GM06990 (cell line): ENCODE data around the gene ADCY5.

Source experiments
- DNase-seq: peaks from one replicate; pipeline ENCODE4 v3.0.0-alpha.2; 2011; ENCODE audit not compliant: insufficient read length; ENCODE audit errors: extremely low read depth
- H3K27me3 ChIP-seq: replicated peaks from 2 replicates; pipeline ENCODE4 v1.6.0; 2011; ENCODE audit warnings: low read length; ENCODE audit not compliant: control insufficient read depth, insufficient read depth
- H3K36me3 ChIP-seq: 2 replicates; pipeline ENCODE4 v1.5.1; 2011; ENCODE audit warnings: low read length; ENCODE audit not compliant: control insufficient read depth, insufficient read depth
- H3K4me3 ChIP-seq: replicated peaks from 2 replicates; pipeline ENCODE4 v1.5.1; 2011; ENCODE audit warnings: low read depth, mild to moderate bottlenecking, control low read depth, low read length
- CTCF ChIP-seq: IDR thresholded peaks from 2 replicates; pipeline ENCODE4 v1.5.1; 2011; ENCODE audit warnings: low read length, control low read depth, mild to moderate bottlenecking, inconsistent platforms; ENCODE audit not compliant: insufficient read depth, poor library complexity, severe bottlenecking

The ADCY5 gene

GRCh38 chr3:123445702-123446101 lies 3.2 kb downstream of the ADCY5 start:
- no peak for DNase-seq
- peaks cover 3% of the 10 kb centered on the region for H3K27me3 ChIP-seq
- no peak for TF ChIP-seq CTCF
- H3K36me3 ChIP-seq: no peaks in the 10 kb centered on the region
- H3K4me3 ChIP-seq: no peak overlapping the region

GRCh38 chr3:123444744-123445143 lies 4.1 kb downstream of the ADCY5 start:
- no peak for TF ChIP-seq CTCF
- H3K4me3 ChIP-seq: no peak overlapping the region
- H3K36me3 ChIP-seq: no peaks in the 10 kb centered on the region
- no peaks in the 10 kb centered on the region; the same call in none of the 2 replicates for H3K27me3 ChIP-seq
- DNase-seq: no peak

GRCh38 chr3:123444023-123444422 lies 4.9 kb downstream of the ADCY5 start:
- no peak for TF ChIP-seq CTCF
- H3K27me3 ChIP-seq: no peaks in the 10 kb centered on the region; the same call in none of the 2 replicates
- DNase-seq: no peak
- H3K4me3 ChIP-seq: no peak overlapping the region
- no peaks in the 10 kb centered on the region for H3K36me3 ChIP-seq

GRCh38 chr3:123442908-123443307 lies 6.0 kb downstream of the ADCY5 start:
- TF ChIP-seq CTCF: no peak
- no peaks in the 10 kb centered on the region; the same call in none of the 2 replicates for H3K27me3 ChIP-seq

GRCh38 chr3:123442125-123442524 lies 6.8 kb downstream of the ADCY5 start:
- Histone ChIP-seq H3K27me3 (no peaks in the 10 kb centered on the region; the same call in none of the 2 replicates), H3K4me3 (no peak overlapping the region), H3K36me3 (no peaks in the 10 kb centered on the region)
- DNase-seq: no peak
- TF ChIP-seq CTCF: no peak

More at GRCh38 chr3:123442908-123443307, 6.0 kb downstream of the ADCY5 start:
- Histone ChIP-seq H3K36me3 (no peaks in the 10 kb centered on the region), H3K4me3 (no peak overlapping the region)
- DNase-seq: no peak
